ENCODE results near the gene CALHM1.
A peak's percentile ranks its signal among the peaks of the same experiment; 100 is the strongest.
"Not testable (repeated sequence)": the region's sequence is repeated elsewhere in the genome, so short reads cannot be mapped to it uniquely, and the experiment has no call there.

Gene CALHM1

GRCh38 chr10:103417601-103418000, 41.1 kb downstream of the CALHM1 start:
- Histone ChIP-seq H3K9ac (ENCODE audit: low read length) (no peak overlapping the region), H3K27ac (ENCODE audit: low read depth, low read length) (no peak overlapping the region), H3K18ac (ENCODE audit: low read length) (no peak overlapping the region), H2AK5ac (ENCODE audit: low read length) (no peak overlapping the region), H3K79me1 (ENCODE audit: low read length) (no peaks in the 10 kb centered on the region), H4K8ac (ENCODE audit: low read depth, low read length) (no peak overlapping the region), H4K5ac (ENCODE audit: low read length) (no peak overlapping the region), H3K23ac (ENCODE audit: low read length) (no peak overlapping the region), H3K79me2 (ENCODE audit: control insufficient read depth, insufficient read depth, low read length) (no peaks in the 10 kb centered on the region), H2BK15ac (replicated peaks; ENCODE audit: low read depth) (no peak overlapping the region), H3K4me1 (ENCODE audit: control insufficient read depth, low read depth, low read length) (no peaks in the 10 kb centered on the region), H2BK5ac (ENCODE audit: low read length) (no peak overlapping the region), H2BK120ac (ENCODE audit: low read depth, low read length) (no peak overlapping the region), H3K4me2 (ENCODE audit: low read length) (no peak overlapping the region), H3K4ac (ENCODE audit: low read depth, low read length) (no peak overlapping the region), H3K27me3 (ENCODE audit: insufficient read depth, low read length, poor library complexity) (no peaks in the 10 kb centered on the region), H3K4me3 (ENCODE audit: low read length) (no peak overlapping the region), H3K36me3 (ENCODE audit: control insufficient read depth, insufficient read depth, low read length) (peaks cover 54% of the 10 kb centered on the region), H3K56ac (ENCODE audit: low read length) (no peak overlapping the region)
- WGBS (ENCODE audit: extremely low coverage, insufficient coverage, low lambda C conversion rate), result no CpG with 5 or more reads among the region's 5 CpGs
- no peak for DNase-seq

- H3K27me3 ChIP-seq (ENCODE audit: insufficient read depth, low read length, poor library complexity); H3K9ac ChIP-seq (ENCODE audit: low read length); H3K4me3 ChIP-seq (ENCODE audit: low read length); H4K5ac ChIP-seq (ENCODE audit: low read length); H3K18ac ChIP-seq (ENCODE audit: low read length); H2BK15ac ChIP-seq (replicated peaks; ENCODE audit: low read depth); H3K79me2 ChIP-seq (ENCODE audit: control insufficient read depth, insufficient read depth, low read length); H3K4me2 ChIP-seq (ENCODE audit: low read length); H3K79me1 ChIP-seq (ENCODE audit: low read length); H2BK120ac ChIP-seq (ENCODE audit: low read depth, low read length); H3K4me1 ChIP-seq (ENCODE audit: control insufficient read depth, low read depth, low read length); H2BK5ac ChIP-seq (ENCODE audit: low read length); DNase-seq; H3K27ac ChIP-seq (ENCODE audit: low read depth, low read length); H2AK5ac ChIP-seq (ENCODE audit: low read length); H3K23ac ChIP-seq (ENCODE audit: low read length); H3K4ac ChIP-seq (ENCODE audit: low read depth, low read length); H4K8ac ChIP-seq (ENCODE audit: low read depth, low read length); H3K56ac ChIP-seq (ENCODE audit: low read length): not testable (repeated sequence)
- WGBS (ENCODE audit: extremely low coverage, insufficient coverage, low lambda C conversion rate), result no CpG with 5 or more reads among the region's 5 CpGs
- peaks cover 52% of the 10 kb centered on the region for H3K36me3 ChIP-seq (ENCODE audit: control insufficient read depth, insufficient read depth, low read length)
Observed at GRCh38 chr10:103417148-103417469, 41.6 kb downstream of the CALHM1 start.

- H3K4me1 ChIP-seq (ENCODE audit: control insufficient read depth, low read depth, low read length), result no peaks in the 10 kb centered on the region
- H3K23ac ChIP-seq (ENCODE audit: low read length), result no peak overlapping the region
- no peak overlapping the region for H3K56ac ChIP-seq (ENCODE audit: low read length)
- H3K18ac ChIP-seq (ENCODE audit: low read length), result no peak overlapping the region
- WGBS (ENCODE audit: extremely low coverage, insufficient coverage, low lambda C conversion rate), result no CpG with 5 or more reads among the region's 8 CpGs
- H3K36me3 ChIP-seq (ENCODE audit: control insufficient read depth, insufficient read depth, low read length), result peaks cover 52% of the 10 kb centered on the region
- H3K4me3 ChIP-seq (ENCODE audit: low read length), result no peak overlapping the region
- H3K9ac ChIP-seq (ENCODE audit: low read length), result no peak overlapping the region
- H4K5ac ChIP-seq (ENCODE audit: low read length), result no peak overlapping the region
- no peaks in the 10 kb centered on the region for H3K79me2 ChIP-seq (ENCODE audit: control insufficient read depth, insufficient read depth, low read length)
- H3K4me2 ChIP-seq (ENCODE audit: low read length), result no peak overlapping the region
- H2BK5ac ChIP-seq (ENCODE audit: low read length), result no peak overlapping the region
- H2AK5ac ChIP-seq (ENCODE audit: low read length), result no peak overlapping the region
- no peaks in the 10 kb centered on the region for H3K27me3 ChIP-seq (ENCODE audit: insufficient read depth, low read length, poor library complexity)
- no peaks in the 10 kb centered on the region for H3K79me1 ChIP-seq (ENCODE audit: low read length)
- H4K8ac ChIP-seq (ENCODE audit: low read depth, low read length), result no peak overlapping the region
- H2BK120ac ChIP-seq (ENCODE audit: low read depth, low read length), result no peak overlapping the region
- DNase-seq, result peak; percentile 47
- no peak overlapping the region for H2BK15ac ChIP-seq (replicated peaks; ENCODE audit: low read depth)
- no peak overlapping the region for H3K4ac ChIP-seq (ENCODE audit: low read depth, low read length)
- no peak overlapping the region for H3K27ac ChIP-seq (ENCODE audit: low read depth, low read length)
Observed at GRCh38 chr10:103416436-103417147, 42.1 kb downstream of the CALHM1 start.

GRCh38 chr10:103415581-103415980, 43.1 kb downstream of the CALHM1 start:
- Histone ChIP-seq H3K4me1 (ENCODE audit: control insufficient read depth, low read depth, low read length) (no peaks in the 10 kb centered on the region), H3K27ac (ENCODE audit: low read depth, low read length) (no peak overlapping the region), H3K56ac (ENCODE audit: low read length) (no peak overlapping the region), H3K36me3 (ENCODE audit: control insufficient read depth, insufficient read depth, low read length) (peaks cover 49% of the 10 kb centered on the region), H2AK5ac (ENCODE audit: low read length) (no peak overlapping the region), H4K8ac (ENCODE audit: low read depth, low read length) (no peak overlapping the region), H3K79me1 (ENCODE audit: low read length) (no peaks in the 10 kb centered on the region), H2BK120ac (ENCODE audit: low read depth, low read length) (no peak overlapping the region), H3K4me3 (ENCODE audit: low read length) (no peak overlapping the region), H3K27me3 (ENCODE audit: insufficient read depth, low read length, poor library complexity) (no peaks in the 10 kb centered on the region), H3K4me2 (ENCODE audit: low read length) (no peak overlapping the region), H3K4ac (ENCODE audit: low read depth, low read length) (no peak overlapping the region), H3K9ac (ENCODE audit: low read length) (no peak overlapping the region), H3K79me2 (ENCODE audit: control insufficient read depth, insufficient read depth, low read length) (no peaks in the 10 kb centered on the region), H4K5ac (ENCODE audit: low read length) (no peak overlapping the region), H3K18ac (ENCODE audit: low read length) (no peak overlapping the region), H2BK5ac (ENCODE audit: low read length) (no peak overlapping the region), H3K23ac (ENCODE audit: low read length) (no peak overlapping the region), H2BK15ac (replicated peaks; ENCODE audit: low read depth) (no peak overlapping the region)
- no CpG with 5 or more reads among the region's 8 CpGs for WGBS (ENCODE audit: extremely low coverage, insufficient coverage, low lambda C conversion rate)
- no peak for DNase-seq

- Histone ChIP-seq H4K8ac (ENCODE audit: low read depth, low read length) (no peak overlapping the region), H3K9ac (ENCODE audit: low read length) (no peak overlapping the region), H3K18ac (ENCODE audit: low read length) (no peak overlapping the region), H3K79me1 (ENCODE audit: low read length) (no peaks in the 10 kb centered on the region), H4K5ac (ENCODE audit: low read length) (no peak overlapping the region), H3K79me2 (ENCODE audit: control insufficient read depth, insufficient read depth, low read length) (no peaks in the 10 kb centered on the region), H3K4me1 (ENCODE audit: control insufficient read depth, low read depth, low read length) (no peaks in the 10 kb centered on the region), H3K4me2 (ENCODE audit: low read length) (no peak overlapping the region), H3K4me3 (ENCODE audit: low read length) (no peak overlapping the region), H3K27me3 (ENCODE audit: insufficient read depth, low read length, poor library complexity) (no peaks in the 10 kb centered on the region), H2AK5ac (ENCODE audit: low read length) (no peak overlapping the region), H2BK5ac (ENCODE audit: low read length) (no peak overlapping the region), H2BK15ac (replicated peaks; ENCODE audit: low read depth) (no peak overlapping the region), H2BK120ac (ENCODE audit: low read depth, low read length) (no peak overlapping the region), H3K56ac (ENCODE audit: low read length) (no peak overlapping the region), H3K36me3 (ENCODE audit: control insufficient read depth, insufficient read depth, low read length) (peaks cover 36% of the 10 kb centered on the region), H3K4ac (ENCODE audit: low read depth, low read length) (no peak overlapping the region), H3K27ac (ENCODE audit: low read depth, low read length) (no peak overlapping the region), H3K23ac (ENCODE audit: low read length) (no peak overlapping the region)
- WGBS (ENCODE audit: extremely low coverage, insufficient coverage, low lambda C conversion rate), result no CpG with 5 or more reads among the region's 2 CpGs
- no peak for DNase-seq
Observed at GRCh38 chr10:103413564-103413963, 45.1 kb downstream of the CALHM1 start.

Measured in mesendoderm (in vitro differentiated cells).